Liver (tissue), 9 donors: ENCODE data around the gene UNC5A. TPM values are rescaled to one million over a fixed set of nuclear protein-coding genes. Genes with fewer than 3 reads are reported as not detected.

Experiments
- DNase-seq: peaks from one replicate; pipeline ENCODE4 v3.0.0-alpha.2; 2017; ENCODE audit warnings: low spot score
- H3K27ac ChIP-seq, 2 donors: one replicate each; pipeline ENCODE4 v1.7.0; 2013; ENCODE audit warnings: inconsistent platforms in 2 of 2, low read length in 2 of 2, control low read depth in 1 of 2, low read depth in 1 of 2, mild to moderate bottlenecking in 1 of 2
- H3K27me3 ChIP-seq, 4 donors: one replicate each; pipeline versions ENCODE4 v1.6.1 to v1.7.0; 2013; ENCODE audit warnings: low read length in 3 of 4, inconsistent platforms in 1 of 4, mild to moderate bottlenecking in 1 of 4, moderate library complexity in 1 of 4; ENCODE audit not compliant: control insufficient read depth in 4 of 4, insufficient read depth in 4 of 4
- H3K36me3 ChIP-seq, 4 donors: one replicate each; pipeline versions ENCODE4 v1.6.1 to v1.7.0; 2013; ENCODE audit warnings: low read length in 3 of 4, mild to moderate bottlenecking in 3 of 4, low read depth in 1 of 4, moderate library complexity in 1 of 4; ENCODE audit not compliant: control insufficient read depth in 4 of 4, insufficient read depth in 3 of 4
- H3K4me1 ChIP-seq, 4 donors: one replicate each; pipeline versions ENCODE4 v1.6.1 to v1.7.0; 2013; ENCODE audit warnings: low read length in 3 of 4, mild to moderate bottlenecking in 3 of 4, moderate library complexity in 1 of 4; ENCODE audit not compliant: control insufficient read depth in 4 of 4, insufficient read depth in 4 of 4
- H3K4me3 ChIP-seq, 3 donors: one replicate each; pipeline versions ENCODE4 v1.6.1 to v1.7.0; 2013; ENCODE audit warnings: low read length in 3 of 3, control low read depth in 1 of 3, low read depth in 1 of 3, mild to moderate bottlenecking in 1 of 3
- H3K9ac ChIP-seq, 2 donors: one replicate each; pipeline ENCODE4 v1.7.0; 2013; ENCODE audit warnings: low read length in 2 of 2, mild to moderate bottlenecking in 2 of 2, moderate library complexity in 2 of 2, control low read depth in 1 of 2, low read depth in 1 of 2
- H3K9me3 ChIP-seq, 4 donors: one replicate each; pipeline versions ENCODE4 v1.6.1 to v1.7.0; 2013; ENCODE audit warnings: low read length in 3 of 4; ENCODE audit not compliant: control insufficient read depth in 4 of 4
- CTCF ChIP-seq: fragments of 150-350 bp; IDR thresholded peaks from 2 replicates; pipeline ENCODE4 v1.5.1; 2017; ENCODE audit warnings: improper control_type of control experiment, low read depth, low read length; ENCODE audit not compliant: missing input control
- EGR1 ChIP-seq, 2 donors: IDR thresholded peaks; 2 replicates each; pipeline ENCODE4 v1.6.1; 2016 to 2018; ENCODE audit warnings: antibody characterized with exemption in 2 of 2, low read depth in 2 of 2
- FOXA1 ChIP-seq: IDR thresholded peaks from 2 replicates; pipeline ENCODE4 v1.6.1; 2016; ENCODE audit warnings: antibody characterized with exemption
- FOXA2 ChIP-seq: IDR thresholded peaks from 2 replicates; pipeline ENCODE4 v1.6.1; 2016; ENCODE audit warnings: antibody characterized with exemption
- GABPA ChIP-seq, 2 donors: IDR thresholded peaks in 1 of 2; conservative IDR thresholded peaks in 1 of 2; 2 replicates each; pipeline ENCODE4 v1.6.1; 2016; ENCODE audit warnings: antibody characterized with exemption in 2 of 2, mild to moderate bottlenecking in 1 of 2, moderate library complexity in 1 of 2
- JUND ChIP-seq, 2 donors: IDR thresholded peaks; 2 replicates each; pipeline ENCODE4 v1.6.1; 2016; ENCODE audit warnings: antibody characterized with exemption in 2 of 2
- NR2F2 ChIP-seq: IDR thresholded peaks from 2 replicates; pipeline ENCODE4 v1.6.1; 2016; ENCODE audit warnings: antibody characterized with exemption
- RAD21 ChIP-seq, 2 donors: IDR thresholded peaks; 2 replicates each; pipeline ENCODE4 v1.6.1; 2016; ENCODE audit warnings: antibody characterized with exemption in 2 of 2, mild to moderate bottlenecking in 2 of 2
- SP1 ChIP-seq: IDR thresholded peaks from 2 replicates; pipeline ENCODE4 v1.6.1; 2018; ENCODE audit warnings: antibody characterized with exemption, mild to moderate bottlenecking
- TAF1 ChIP-seq: conservative IDR thresholded peaks from 2 replicates; pipeline ENCODE4 v1.6.1; 2016; ENCODE audit warnings: antibody characterized with exemption, mild to moderate bottlenecking
- YY1 ChIP-seq: IDR thresholded peaks from 2 replicates; pipeline ENCODE4 v1.6.1; 2016; ENCODE audit warnings: antibody characterized with exemption, mild to moderate bottlenecking
- WGBS: extraction: QIAGEN DNeasy Blood & Tissue Kit; methylation state at CpG from one replicate; pipeline ENCODE4 v1.1.7; 2013; 5-methylcytosine and 5-hydroxymethylcytosine counted together
- polyA plus RNA-seq, 2 donors: library from polyadenylated mRNA; stranded (reverse) in 1 of 2; unstranded in 1 of 2; fragments of 200-250 nt in 1 of 2; fragments of >200 nt in 1 of 2; fragmentation: Nextera tagmentation in 1 of 2; extraction: Ambion mirVana in 1 of 2; gene quantifications; one replicate each; pipeline versions ENCODE4 v1.2.1 to v1.2.3, GENCODE V29; 2013 to 2015
- total RNA-seq, 2 donors: library from RNA; depleted of rRNA; stranded (reverse); fragments of >200 nt; gene quantifications; one replicate each; pipeline ENCODE4 v1.2.3, GENCODE V29; 2014
- TF ChIP-seq, protein P1 (sequence below): IDR thresholded peaks from 2 replicates; pipeline ENCODE4 v1.6.1; 2016; ENCODE audit warnings: antibody characterized with exemption
- TF ChIP-seq, protein P2 (sequence below): IDR thresholded peaks from 2 replicates; pipeline ENCODE4 v1.6.1; 2016; ENCODE audit warnings: antibody characterized with exemption, mild to moderate bottlenecking
- donor health status: healthy.
- donor health status: healthy.
- donor health status: healthy.
- donor health status: healthy.
- donor health status: healthy.

Gene UNC5A
- total and polyA plus RNA-seq, 4 donors: under 0.01 to 0.07 (median 0.03) TPM; not detected in 1

- TF ChIP-seq CTCF (no peak), RAD21 (IDR thresholded peaks at IDR 0.05) (no peak), JUND (IDR thresholded peaks at IDR 0.05) (no peak), GABPA (IDR thresholded peaks at IDR 0.05 in 1 of 2, conservative IDR thresholded peaks at IDR 0.05 in 1 of 2) (no peak)
- TF ChIP-seq, protein P1, sequence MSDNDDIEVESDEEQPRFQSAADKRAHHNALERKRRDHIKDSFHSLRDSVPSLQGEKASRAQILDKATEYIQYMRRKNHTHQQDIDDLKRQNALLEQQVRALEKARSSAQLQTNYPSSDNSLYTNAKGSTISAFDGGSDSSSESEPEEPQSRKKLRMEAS: no peak
Measured at GRCh38 chr5:176890455-176891330, 80.3 kb downstream of the UNC5A start (continued).

DNA sequence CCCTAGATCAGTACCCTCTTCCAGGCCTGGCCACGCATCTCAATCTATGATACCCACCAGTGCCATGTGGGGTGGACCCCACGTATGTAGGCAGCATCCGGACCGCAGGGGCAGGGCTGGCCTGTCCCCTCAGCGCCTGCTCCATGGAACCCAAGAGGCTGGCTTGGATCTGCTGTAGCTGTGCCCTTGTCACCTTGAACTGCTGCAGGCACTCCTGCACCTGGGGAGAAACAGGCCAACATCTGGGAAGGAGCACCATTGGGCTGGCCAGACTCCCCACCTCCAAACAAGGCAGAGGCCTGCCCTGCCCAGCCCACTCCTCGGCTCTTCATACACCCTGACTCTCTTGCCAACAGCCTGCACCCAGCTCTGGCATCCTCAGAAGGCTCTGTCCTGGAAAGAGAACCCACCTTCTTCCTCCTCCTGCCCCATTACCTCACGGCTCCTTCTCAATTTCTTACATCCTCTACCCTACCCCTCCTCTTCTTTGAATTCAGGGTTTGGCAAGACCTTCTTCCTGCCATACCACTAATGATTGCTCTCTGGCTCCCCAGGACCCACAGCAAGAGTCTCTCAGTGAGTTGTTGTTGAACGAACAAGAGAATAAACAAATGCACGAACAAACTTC is 81.1 kb downstream of the UNC5A start:
- Histone ChIP-seq H3K36me3 (no peaks in the 10 kb centered on the region), H3K9ac (no peak overlapping the region), H3K4me3 (no peak overlapping the region), H3K27me3 (no peaks in the 10 kb centered on the region), H3K4me1 (no peaks in the 10 kb centered on the region), H3K27ac (no peak overlapping the region), H3K9me3 (no peaks in the 10 kb centered on the region)
- no peak for DNase-seq
- no peak for TF ChIP-seq FOXA1
- WGBS: 87% methylated on average over 9 of the region's 9 CpGs

DNA sequence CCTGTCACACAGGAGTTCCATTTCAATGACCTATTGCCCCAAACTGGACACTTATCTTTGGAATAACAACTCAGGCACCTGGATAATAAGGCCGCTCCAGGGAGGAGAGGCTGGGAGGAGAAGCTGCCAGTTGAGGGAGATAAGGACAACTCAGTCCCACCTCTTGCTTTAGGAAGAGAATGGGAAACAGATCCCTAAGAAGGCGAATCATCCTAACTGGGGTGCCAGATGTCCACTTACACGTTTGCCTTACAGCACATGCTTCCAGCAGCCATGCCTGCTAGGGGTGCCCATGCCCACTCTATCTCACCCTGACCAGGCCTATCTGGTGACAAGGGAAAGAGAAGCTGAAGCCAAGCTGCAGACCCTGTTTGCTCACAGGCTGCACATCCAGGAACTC is 82.3 kb downstream of the UNC5A start:
- TF ChIP-seq FOXA2 (no peak), EGR1 (IDR thresholded peaks at IDR 0.05; ENCODE audit: low read depth in 2 of 2) (no peak), SP1 (no peak), JUND (IDR thresholded peaks at IDR 0.05) (no peak), NR2F2 (no peak), FOXA1 (no peak), CTCF (no peak), TAF1 (no peak), YY1 (no peak), RAD21 (IDR thresholded peaks at IDR 0.05) (no peak)
- TF ChIP-seq, protein P2, sequence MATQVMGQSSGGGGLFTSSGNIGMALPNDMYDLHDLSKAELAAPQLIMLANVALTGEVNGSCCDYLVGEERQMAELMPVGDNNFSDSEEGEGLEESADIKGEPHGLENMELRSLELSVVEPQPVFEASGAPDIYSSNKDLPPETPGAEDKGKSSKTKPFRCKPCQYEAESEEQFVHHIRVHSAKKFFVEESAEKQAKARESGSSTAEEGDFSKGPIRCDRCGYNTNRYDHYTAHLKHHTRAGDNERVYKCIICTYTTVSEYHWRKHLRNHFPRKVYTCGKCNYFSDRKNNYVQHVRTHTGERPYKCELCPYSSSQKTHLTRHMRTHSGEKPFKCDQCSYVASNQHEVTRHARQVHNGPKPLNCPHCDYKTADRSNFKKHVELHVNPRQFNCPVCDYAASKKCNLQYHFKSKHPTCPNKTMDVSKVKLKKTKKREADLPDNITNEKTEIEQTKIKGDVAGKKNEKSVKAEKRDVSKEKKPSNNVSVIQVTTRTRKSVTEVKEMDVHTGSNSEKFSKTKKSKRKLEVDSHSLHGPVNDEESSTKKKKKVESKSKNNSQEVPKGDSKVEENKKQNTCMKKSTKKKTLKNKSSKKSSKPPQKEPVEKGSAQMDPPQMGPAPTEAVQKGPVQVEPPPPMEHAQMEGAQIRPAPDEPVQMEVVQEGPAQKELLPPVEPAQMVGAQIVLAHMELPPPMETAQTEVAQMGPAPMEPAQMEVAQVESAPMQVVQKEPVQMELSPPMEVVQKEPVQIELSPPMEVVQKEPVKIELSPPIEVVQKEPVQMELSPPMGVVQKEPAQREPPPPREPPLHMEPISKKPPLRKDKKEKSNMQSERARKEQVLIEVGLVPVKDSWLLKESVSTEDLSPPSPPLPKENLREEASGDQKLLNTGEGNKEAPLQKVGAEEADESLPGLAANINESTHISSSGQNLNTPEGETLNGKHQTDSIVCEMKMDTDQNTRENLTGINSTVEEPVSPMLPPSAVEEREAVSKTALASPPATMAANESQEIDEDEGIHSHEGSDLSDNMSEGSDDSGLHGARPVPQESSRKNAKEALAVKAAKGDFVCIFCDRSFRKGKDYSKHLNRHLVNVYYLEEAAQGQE: no peak
- no peaks in the 10 kb centered on the region for H3K27me3 ChIP-seq
- DNase-seq: no peak
- H3K9ac ChIP-seq: no peak overlapping the region
- H3K36me3 ChIP-seq: no peaks in the 10 kb centered on the region
- H3K4me3 ChIP-seq: no peak overlapping the region
- no peaks in the 10 kb centered on the region for H3K9me3 ChIP-seq
- H3K4me1 ChIP-seq: no peaks in the 10 kb centered on the region
- H3K27ac ChIP-seq: no peak overlapping the region
- 67% methylated on average over 3 of the region's 3 CpGs for WGBS
